ENCODE data around the gene CENPC. TPM values are rescaled to one million over a fixed set of nuclear protein-coding genes. Genes with fewer than 3 reads are reported as not detected.
"Not testable (repeated sequence)": the region's sequence is repeated elsewhere in the genome, so short reads cannot be mapped to it uniquely, and the experiment has no call there.

CENPC gene
- total RNA-seq, 1 donor from 2014 or later, result 28.3 TPM

GRCh38 chr4:67542076-67542475, 3.2 kb downstream of the CENPC start:
- no peaks in the 10 kb centered on the region for H3K9me3 Mint-ChIP-seq
- intact Hi-C loops (cut with micrococcal nuclease), result no loop called here
- H3K4me3 Mint-ChIP-seq, result no peak overlapping the region

GRCh38 chr4:67539830-67540229, 5.5 kb downstream of the CENPC start:
- Mint-ChIP-seq H3K4me3 (no peak overlapping the region), H3K27me3 (no peaks in the 10 kb centered on the region), H3K36me3 (ENCODE audit: low read depth) (peaks cover 67% of the 10 kb centered on the region), H3K9me3 (peaks cover 4% of the 10 kb centered on the region), H3K4me1 (peaks cover 40% of the 10 kb centered on the region), H3K27ac (no peak overlapping the region)
- DNase-seq, result no peak
- intact Hi-C loops (cut with micrococcal nuclease), result no loop called here

More at GRCh38 chr4:67542076-67542475, 3.2 kb downstream of the CENPC start:
- Mint-ChIP-seq H3K36me3 (ENCODE audit: low read depth) (peaks cover 53% of the 10 kb centered on the region), H3K27ac (no peak overlapping the region), H3K27me3 (no peaks in the 10 kb centered on the region), H3K4me1 (peaks cover 41% of the 10 kb centered on the region)
- DNase-seq, result no peak

GRCh38 chr4:67535280-67535840, 9.9 kb downstream of the CENPC start:
- Mint-ChIP-seq H3K9me3 (peaks cover 10% of the 10 kb centered on the region), H3K4me3 (no peak overlapping the region)
- intact Hi-C loops (cut with micrococcal nuclease), result no loop called here

GRCh38 chr4:67533112-67533511, 12.2 kb downstream of the CENPC start:
- Mint-ChIP-seq H3K4me1 (peaks cover 7% of the 10 kb centered on the region), H3K36me3 (ENCODE audit: low read depth) (peaks cover 72% of the 10 kb centered on the region), H3K27me3 (no peaks in the 10 kb centered on the region), H3K4me3 (no peak overlapping the region), H3K9me3 (peaks cover 10% of the 10 kb centered on the region), H3K27ac (no peak overlapping the region)
- intact Hi-C loops (cut with micrococcal nuclease), result no loop called here
- no peak for DNase-seq

More at GRCh38 chr4:67535280-67535840, 9.9 kb downstream of the CENPC start:
- H3K27ac Mint-ChIP-seq, result peak overlapping the region; percentile 30
- DNase-seq, result no peak
- H3K27me3 Mint-ChIP-seq, result no peaks in the 10 kb centered on the region
- peaks cover 18% of the 10 kb centered on the region for H3K4me1 Mint-ChIP-seq
- H3K36me3 Mint-ChIP-seq (ENCODE audit: low read depth), result peaks cover 82% of the 10 kb centered on the region

- Mint-ChIP-seq H3K36me3 (ENCODE audit: low read depth) (peaks cover 73% of the 10 kb centered on the region), H3K9me3 (peaks cover 10% of the 10 kb centered on the region)
- H3K4me1 Mint-ChIP-seq; H3K27me3 Mint-ChIP-seq; intact Hi-C loops (cut with micrococcal nuclease); H3K27ac Mint-ChIP-seq; DNase-seq; H3K4me3 Mint-ChIP-seq: not testable (repeated sequence)
Measured at GRCh38 chr4:67532397-67532796, 12.9 kb downstream of the CENPC start.

- Mint-ChIP-seq H3K36me3 (ENCODE audit: low read depth) (peaks cover 77% of the 10 kb centered on the region), H3K4me3 (no peak overlapping the region), H3K27ac (no peak overlapping the region), H3K27me3 (no peaks in the 10 kb centered on the region), H3K9me3 (peaks cover 13% of the 10 kb centered on the region), H3K4me1 (peaks cover 13% of the 10 kb centered on the region)
- intact Hi-C loops (cut with micrococcal nuclease), result no loop called here
- DNase-seq, result no peak
Measured at GRCh38 chr4:67531379-67531962, 13.8 kb downstream of the CENPC start.

GRCh38 chr4:67524140-67524539, 21.2 kb downstream of the CENPC start:
- not testable (repeated sequence) for H3K27me3 Mint-ChIP-seq, DNase-seq
- peaks cover 35% of the 10 kb centered on the region for H3K9me3 Mint-ChIP-seq
- peak overlapping the region; percentile 56 for H3K4me3 Mint-ChIP-seq
- H3K4me1 Mint-ChIP-seq, result peaks cover 52% of the 10 kb centered on the region
- peak overlapping the region; percentile 97 for H3K27ac Mint-ChIP-seq
- intact Hi-C loops (cut with micrococcal nuclease), result loop anchor here (5.0 kb wide), 2 partner anchors 723 to 823 kb away; partner anchors contain the start of gene TMPRSS11B
- peaks cover 66% of the 10 kb centered on the region for H3K36me3 Mint-ChIP-seq (ENCODE audit: low read depth)

- Mint-ChIP-seq H3K4me3 (peak overlapping the region; percentile 66), H3K27me3 (no peaks in the 10 kb centered on the region), H3K36me3 (ENCODE audit: low read depth) (peaks cover 66% of the 10 kb centered on the region), H3K4me1 (peaks cover 55% of the 10 kb centered on the region), H3K27ac (peak overlapping the region; percentile 97), H3K9me3 (peaks cover 35% of the 10 kb centered on the region)
- DNase-seq, result peak; percentile 69
- intact Hi-C loops (cut with micrococcal nuclease), result loop anchor here (1.0 to 5.0 kb wide), 4 partner anchors 22 to 824 kb away; partner anchors contain the start of genes CENPC and TMPRSS11B
Measured at GRCh38 chr4:67522851-67523671, 22.2 kb downstream of the CENPC start.

- H3K36me3 Mint-ChIP-seq (ENCODE audit: low read depth), result peaks cover 62% of the 10 kb centered on the region
- DNase-seq, result no peak
- H3K27me3 Mint-ChIP-seq, result no peaks in the 10 kb centered on the region
- peaks cover 55% of the 10 kb centered on the region for H3K4me1 Mint-ChIP-seq
- H3K27ac Mint-ChIP-seq, result peak overlapping the region; percentile 97
- H3K9me3 Mint-ChIP-seq, result peaks cover 35% of the 10 kb centered on the region
- intact Hi-C loops (cut with micrococcal nuclease), result loop anchor here (2.0 to 5.0 kb wide), 3 partner anchors 59 to 825 kb away; partner anchors contain the start of gene TMPRSS11B
- no peak overlapping the region for H3K4me3 Mint-ChIP-seq
Measured at GRCh38 chr4:67522230-67522629, 23.1 kb downstream of the CENPC start.

GRCh38 chr4:67521506-67521905, 23.8 kb downstream of the CENPC start:
- peaks cover 32% of the 10 kb centered on the region for H3K9me3 Mint-ChIP-seq
- peaks cover 59% of the 10 kb centered on the region for H3K36me3 Mint-ChIP-seq (ENCODE audit: low read depth)
- H3K4me3 Mint-ChIP-seq, result no peak overlapping the region

GRCh38 chr4:67520141-67520540, 25.2 kb downstream of the CENPC start:
- H3K4me1 Mint-ChIP-seq, result peaks cover 40% of the 10 kb centered on the region
- no peak overlapping the region for H3K4me3 Mint-ChIP-seq
- H3K9me3 Mint-ChIP-seq, result peaks cover 23% of the 10 kb centered on the region
- no peaks in the 10 kb centered on the region for H3K27me3 Mint-ChIP-seq
- peak overlapping the region; percentile 45 for H3K27ac Mint-ChIP-seq
- intact Hi-C loops (cut with micrococcal nuclease), result loop anchor here (5.0 kb wide), 2 partner anchors 727 to 827 kb away; partner anchors contain the start of gene TMPRSS11B
- H3K36me3 Mint-ChIP-seq (ENCODE audit: low read depth), result peaks cover 55% of the 10 kb centered on the region
- no peak for DNase-seq

More at GRCh38 chr4:67521506-67521905, 23.8 kb downstream of the CENPC start:
- Mint-ChIP-seq H3K27ac (peak overlapping the region; percentile 82), H3K27me3 (no peaks in the 10 kb centered on the region), H3K4me1 (peaks cover 48% of the 10 kb centered on the region)
- no peak for DNase-seq
- intact Hi-C loops (cut with micrococcal nuclease), result loop anchor here (1.0 to 5.0 kb wide), 4 partner anchors 137 to 826 kb away; partner anchors contain the start of gene TMPRSS11B

- H3K27ac Mint-ChIP-seq, result no peak overlapping the region
- no peaks in the 10 kb centered on the region for H3K27me3 Mint-ChIP-seq
- intact Hi-C loops (cut with micrococcal nuclease), result no loop called here
- DNase-seq, result no peak
- peaks cover 15% of the 10 kb centered on the region for H3K4me1 Mint-ChIP-seq
- H3K4me3 Mint-ChIP-seq, result no peak overlapping the region
- H3K36me3 Mint-ChIP-seq (ENCODE audit: low read depth), result peaks cover 66% of the 10 kb centered on the region
- no peaks in the 10 kb centered on the region for H3K9me3 Mint-ChIP-seq
Measured at GRCh38 chr4:67512501-67512900, 32.8 kb downstream of the CENPC start.

- H3K4me1 Mint-ChIP-seq, result peaks cover 18% of the 10 kb centered on the region
- H3K27me3 Mint-ChIP-seq, result no peaks in the 10 kb centered on the region
- H3K36me3 Mint-ChIP-seq (ENCODE audit: low read depth), result peaks cover 56% of the 10 kb centered on the region
- H3K27ac Mint-ChIP-seq, result no peak overlapping the region
- intact Hi-C loops (cut with micrococcal nuclease), result no loop called here
- DNase-seq, result no peak
- H3K4me3 Mint-ChIP-seq, result no peak overlapping the region
- peaks cover 9% of the 10 kb centered on the region for H3K9me3 Mint-ChIP-seq
Measured at GRCh38 chr4:67500373-67500772, 44.9 kb downstream of the CENPC start.

GRCh38 chr4:67499799-67500198, 45.5 kb downstream of the CENPC start:
- Mint-ChIP-seq H3K27ac (no peak overlapping the region), H3K9me3 (peaks cover 12% of the 10 kb centered on the region), H3K27me3 (no peaks in the 10 kb centered on the region), H3K36me3 (ENCODE audit: low read depth) (peaks cover 53% of the 10 kb centered on the region), H3K4me3 (no peak overlapping the region), H3K4me1 (peaks cover 20% of the 10 kb centered on the region)
- intact Hi-C loops (cut with micrococcal nuclease), result no loop called here
- DNase-seq, result no peak

All from activated CD4-positive, alpha-beta T cell treated with anti-CD3 and anti-CD28 coated beads, Interleukin-2, amount 10 ng/mL, durations not matched to agents 24 days and 14 days (primary cell).